Pons (tissue), 1 donor: Measurements from ENCODE around the gene PDGFA.

Source experiments
- DNase-seq: peaks from one replicate; pipeline ENCODE4 v3.0.0-alpha.2; 2016; ENCODE audit warnings: low spot score

The PDGFA gene

GRCh38 chr7:460374-461116 lies 59.1 kb downstream of the PDGFA start:
- no peak for DNase-seq

- no peak for DNase-seq
These were observed 59.9 kb downstream of the PDGFA start for GRCh38 chr7:459584-460373.

GRCh38 chr7:458511-459245 lies 61.0 kb downstream of the PDGFA start:
- DNase-seq = no peak

- no peak for DNase-seq
These were observed 61.7 kb downstream of the PDGFA start for GRCh38 chr7:457814-458510.

GRCh38 chr7:455110-455928 lies 64.3 kb downstream of the PDGFA start:
- no peak for DNase-seq

- DNase-seq = no peak
These were observed 65.1 kb downstream of the PDGFA start for GRCh38 chr7:454356-455109.

- DNase-seq = no peak
These were observed 65.9 kb downstream of the PDGFA start for GRCh38 chr7:453597-454306.

- no peak for DNase-seq
These were observed 66.7 kb downstream of the PDGFA start for GRCh38 chr7:452791-453455.

- DNase-seq = no peak
These were observed 67.4 kb downstream of the PDGFA start for GRCh38 chr7:452226-452751.

GRCh38 chr7:451255-452225 lies 68.1 kb downstream of the PDGFA start:
- DNase-seq = no peak

GRCh38 chr7:450741-451140 lies 68.9 kb downstream of the PDGFA start:
- no peak for DNase-seq

GRCh38 chr7:450036-450435 lies 69.6 kb downstream of the PDGFA start:
- no peak for DNase-seq

- no peak for DNase-seq
These were observed 70.2 kb downstream of the PDGFA start for GRCh38 chr7:449324-450019.

- DNase-seq = no peak
These were observed 72.1 kb downstream of the PDGFA start for GRCh38 chr7:447523-447922.
